ENCODE data around the gene CLDN19. TPM values are rescaled to one million over a fixed set of nuclear protein-coding genes. Genes with fewer than 3 reads are reported as not detected.

CLDN19 gene
- total and polyA plus RNA-seq, 12 donors = 0.20 to 0.91 TPM; not detected in 10

DNA sequence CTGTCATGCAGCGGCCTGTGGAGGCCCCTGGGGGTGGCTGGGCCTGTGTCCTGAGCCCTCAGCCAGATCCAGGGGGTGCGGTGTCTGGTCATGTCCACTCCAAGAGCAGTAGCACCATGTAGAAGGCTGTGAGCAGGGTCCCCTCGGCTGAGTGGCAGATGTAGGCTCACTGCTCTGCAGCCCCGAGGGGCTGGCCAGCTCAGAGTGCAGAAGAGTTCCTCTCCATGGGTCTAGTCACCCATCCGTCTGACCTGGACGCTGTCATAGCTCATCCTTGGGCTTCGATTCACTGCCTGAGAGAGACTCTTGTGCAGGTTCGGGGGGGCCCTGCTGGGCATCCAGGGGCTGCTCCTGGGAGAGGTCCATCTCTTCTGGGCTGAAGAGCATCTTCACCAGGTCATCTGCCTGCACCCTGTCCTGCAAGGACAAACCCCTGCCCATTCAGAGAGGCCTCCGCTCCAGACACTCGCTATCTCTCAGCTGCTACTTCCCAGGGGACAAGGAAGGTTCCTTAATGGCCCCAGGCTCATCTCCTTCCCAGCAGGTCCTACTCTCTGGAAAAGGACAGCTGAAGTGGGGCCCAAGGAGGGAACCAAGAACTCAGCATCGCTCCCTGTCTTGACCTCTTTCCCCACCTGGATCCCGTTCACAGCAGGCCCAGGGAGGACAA lies 6.5 kb upstream of the CLDN19 start:
- H3K27ac ChIP-seq = no peak overlapping the region
- H3K4me1 ChIP-seq (replicated peaks in 1 of 2) = peaks cover 9 to 15% of the 10 kb centered on the region in 2 donors
- intact Hi-C loops (cut with DNase I) = loop anchor here (5.0 to 10.0 kb wide), 2 partner anchors 169 to 172 kb away; no protein-coding TSS in a partner anchor
- H3K4me3 ChIP-seq = no peak overlapping the region
- H3K36me3 ChIP-seq (replicated peaks in 1 of 2) = peaks cover 0 to 20% of the 10 kb centered on the region in 2 donors
- no peaks in the 10 kb centered on the region for H3K27me3 ChIP-seq
- no peaks in the 10 kb centered on the region for H3K9me3 ChIP-seq (replicated peaks in 1 of 3)
- peak in 1 of 7 donors; percentile 7 for DNase-seq
- TF ChIP-seq, protein P1, sequence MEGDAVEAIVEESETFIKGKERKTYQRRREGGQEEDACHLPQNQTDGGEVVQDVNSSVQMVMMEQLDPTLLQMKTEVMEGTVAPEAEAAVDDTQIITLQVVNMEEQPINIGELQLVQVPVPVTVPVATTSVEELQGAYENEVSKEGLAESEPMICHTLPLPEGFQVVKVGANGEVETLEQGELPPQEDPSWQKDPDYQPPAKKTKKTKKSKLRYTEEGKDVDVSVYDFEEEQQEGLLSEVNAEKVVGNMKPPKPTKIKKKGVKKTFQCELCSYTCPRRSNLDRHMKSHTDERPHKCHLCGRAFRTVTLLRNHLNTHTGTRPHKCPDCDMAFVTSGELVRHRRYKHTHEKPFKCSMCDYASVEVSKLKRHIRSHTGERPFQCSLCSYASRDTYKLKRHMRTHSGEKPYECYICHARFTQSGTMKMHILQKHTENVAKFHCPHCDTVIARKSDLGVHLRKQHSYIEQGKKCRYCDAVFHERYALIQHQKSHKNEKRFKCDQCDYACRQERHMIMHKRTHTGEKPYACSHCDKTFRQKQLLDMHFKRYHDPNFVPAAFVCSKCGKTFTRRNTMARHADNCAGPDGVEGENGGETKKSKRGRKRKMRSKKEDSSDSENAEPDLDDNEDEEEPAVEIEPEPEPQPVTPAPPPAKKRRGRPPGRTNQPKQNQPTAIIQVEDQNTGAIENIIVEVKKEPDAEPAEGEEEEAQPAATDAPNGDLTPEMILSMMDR (IDR thresholded peaks at IDR 0.05) = no peak
- TF ChIP-seq POLR2A (IDR thresholded peaks at IDR 0.05) = no peak
- 91 to 95% (median 92%) methylated on average over 12 of the region's 12 CpGs for WGBS, 4 donors

DNA sequence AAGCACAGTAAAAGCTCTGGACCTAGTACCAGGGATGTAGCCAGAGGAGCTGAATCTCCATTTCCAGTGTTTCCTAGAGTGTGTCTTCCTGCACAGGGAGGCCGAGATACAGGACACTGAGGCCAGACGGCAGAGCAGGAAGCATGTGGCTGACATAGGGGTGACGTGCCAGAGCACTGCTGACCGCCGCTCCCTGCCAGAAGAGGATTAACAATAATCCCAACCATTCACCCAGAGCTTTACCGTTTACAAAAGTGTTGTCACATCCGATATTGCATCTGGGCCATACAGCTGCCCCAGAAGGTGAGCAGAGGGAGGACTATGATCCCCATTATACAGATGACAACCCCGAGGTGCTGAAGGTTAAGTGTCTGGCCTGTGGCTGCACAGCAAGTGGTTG lies 5.8 kb upstream of the CLDN19 start:
- Histone ChIP-seq H3K4me1 (replicated peaks in 1 of 2) (peaks cover 9 to 15% of the 10 kb centered on the region in 2 donors), H3K4me3 (no peak overlapping the region), H3K36me3 (replicated peaks in 1 of 2) (peaks cover 0 to 18% of the 10 kb centered on the region in 2 donors), H3K27ac (no peak overlapping the region), H3K27me3 (no peaks in the 10 kb centered on the region), H3K9me3 (replicated peaks in 1 of 3) (no peaks in the 10 kb centered on the region)
- peak in 1 of 7 donors; percentile 11 for DNase-seq
- WGBS, 4 donors = 85 to 89% (median 87%) methylated on average over 6 to 8 of the region's 8 CpGs
- intact Hi-C loops (cut with DNase I) = loop anchor here (5.0 to 10.0 kb wide), 2 partner anchors 169 to 171 kb away; no protein-coding TSS in a partner anchor
- TF ChIP-seq, protein P1 (IDR thresholded peaks at IDR 0.05) = no peak
- no peak for TF ChIP-seq POLR2A (IDR thresholded peaks at IDR 0.05)

DNA sequence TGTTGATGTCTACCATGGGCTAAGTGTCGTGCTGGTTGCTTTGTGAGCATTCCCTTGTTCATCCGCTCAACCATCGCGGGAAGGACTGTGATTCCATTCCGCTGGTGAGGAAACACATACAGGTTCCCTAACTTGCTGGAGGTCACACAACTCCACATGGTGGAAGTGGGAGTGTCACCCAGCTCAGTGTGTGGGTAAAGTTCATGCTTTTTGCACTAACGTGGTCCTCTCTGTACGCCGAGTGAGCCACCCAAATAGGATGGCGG lies 4.0 kb upstream of the CLDN19 start:
- H3K4me1 ChIP-seq (replicated peaks in 1 of 2) = peaks cover 9% of the 10 kb centered on the region in 2 donors
- 92 to 95% (median 93%) methylated on average over 9 of the region's 9 CpGs for WGBS, 4 donors
- no peak overlapping the region for H3K27ac ChIP-seq
- intact Hi-C loops (cut with DNase I) = loop anchor here in 1 of 2 donors (10.0 kb wide), 1 partner anchor 169 kb away; no protein-coding TSS in a partner anchor
- no peak overlapping the region for H3K4me3 ChIP-seq
- no peaks in the 10 kb centered on the region for H3K9me3 ChIP-seq (replicated peaks in 1 of 3)
- no peak for TF ChIP-seq POLR2A (IDR thresholded peaks at IDR 0.05)
- TF ChIP-seq, protein P1 (IDR thresholded peaks at IDR 0.05) = no peak
- DNase-seq = peak in 1 of 7 donors; percentile 8
- no peaks in the 10 kb centered on the region for H3K27me3 ChIP-seq
- peaks cover 0 to 10% of the 10 kb centered on the region in 2 donors for H3K36me3 ChIP-seq (replicated peaks in 1 of 2)

DNA sequence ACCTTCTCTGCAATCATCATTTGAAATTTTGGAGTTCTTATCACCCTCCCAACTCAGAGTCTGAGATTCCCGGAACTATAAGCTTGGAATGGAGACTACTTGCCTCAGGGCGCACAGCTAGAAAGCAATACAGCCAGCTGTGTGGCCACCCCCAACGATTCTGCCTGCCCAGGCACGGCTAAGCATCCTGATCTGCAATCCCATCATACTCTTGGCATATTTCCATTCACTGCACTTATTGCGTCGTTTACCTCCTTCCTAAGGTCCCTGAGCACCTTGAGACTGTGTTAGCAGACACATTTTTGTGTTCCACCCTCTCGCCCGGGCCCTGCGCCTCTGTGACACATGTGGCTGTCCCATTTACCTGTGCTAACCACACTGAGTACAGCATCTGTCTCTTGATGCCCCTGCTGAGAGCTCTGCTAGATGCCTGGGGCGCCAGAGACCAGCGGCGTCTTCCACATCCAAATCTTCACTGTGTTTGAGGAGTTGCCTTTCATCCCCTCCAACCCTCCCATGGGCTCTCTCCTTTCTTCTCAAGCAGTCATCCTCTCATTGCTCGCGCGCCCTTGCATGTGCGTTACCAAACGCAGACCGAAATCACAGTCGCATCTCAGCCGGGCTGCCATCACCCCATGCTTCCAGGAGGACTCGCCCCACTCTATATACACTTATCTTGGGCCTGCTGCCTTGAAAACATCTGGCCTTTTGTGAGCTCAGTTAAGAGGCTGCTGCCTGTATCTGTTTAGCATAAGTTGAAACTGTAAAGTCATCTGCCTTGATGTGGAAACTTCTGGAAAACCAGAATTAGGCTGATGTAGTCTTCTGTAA lies 3.5 kb upstream of the CLDN19 start:
- intact Hi-C loops (cut with DNase I) = loop anchor here in 1 of 2 donors (10.0 kb wide), 1 partner anchor 169 kb away; no protein-coding TSS in a partner anchor
- peaks cover 4% of the 10 kb centered on the region in 2 donors for H3K4me1 ChIP-seq (replicated peaks in 1 of 2)
- TF ChIP-seq POLR2A (IDR thresholded peaks at IDR 0.05) = no peak
- TF ChIP-seq, protein P1 (IDR thresholded peaks at IDR 0.05) = no peak
- H3K27ac ChIP-seq = no peak overlapping the region
- H3K27me3 ChIP-seq = no peaks in the 10 kb centered on the region
- no peak overlapping the region for H3K4me3 ChIP-seq
- WGBS, 4 donors = 83 to 90% (median 86%) methylated on average over 21 of the region's 21 CpGs
- DNase-seq = peak in 2 of 7 donors; percentile 7 to 11
- peaks cover 0 to 10% of the 10 kb centered on the region in 2 donors for H3K36me3 ChIP-seq (replicated peaks in 1 of 2)
- no peaks in the 10 kb centered on the region for H3K9me3 ChIP-seq (replicated peaks in 1 of 3)
